GM23338 (cell line): ENCODE measurements around the gene EXOC3L2. TPM values are rescaled to one million over a fixed set of nuclear protein-coding genes. Genes with fewer than 3 reads are reported as not detected.

Experiments used
- ATAC-seq: fragments of 200-7000 bp; cut with Tn5 transposase; 3 replicates; pipeline ENCODE4 v1.9.1; 2020
- DNase-seq: peaks from one replicate; pipeline ENCODE4 v3.0.0-alpha.2; 2015; ENCODE audit warnings: low spot score
- H2AFZ ChIP-seq: fragments of 200-600 bp; sonication (generic); 2 replicates; pipeline ENCODE4 v1.8.0; 2016; ENCODE audit warnings: antibody characterized with exemption, mild to moderate bottlenecking, moderate library complexity
- H3F3A ChIP-seq: fragments of 200-600 bp; sonication (generic); replicated peaks from 2 replicates; pipeline ENCODE4 v1.8.0; 2017; ENCODE audit warnings: antibody characterized with exemption, mixed run types, low read depth
- H3K27ac ChIP-seq: fragments of 200-600 bp; sonication (generic); 2 replicates; pipeline ENCODE4 v1.6.1; 2016; ENCODE audit warnings: low read depth
- H3K27me3 ChIP-seq: fragments of 200-600 bp; sonication (generic); 2 replicates; pipeline ENCODE4 v1.8.0; 2016; ENCODE audit warnings: mild to moderate bottlenecking, mixed run types, moderate library complexity; ENCODE audit not compliant: insufficient read depth
- H3K36me3 ChIP-seq: fragments of 200-600 bp; sonication (generic); 2 replicates; pipeline ENCODE4 v1.8.0; 2016; ENCODE audit warnings: mild to moderate bottlenecking; ENCODE audit not compliant: insufficient read depth
- H3K4me1 ChIP-seq: fragments of 200-600 bp; sonication (generic); 2 replicates; pipeline ENCODE4 v1.8.0; 2016; ENCODE audit warnings: mild to moderate bottlenecking, moderate library complexity; ENCODE audit not compliant: insufficient read depth
- H3K4me2 ChIP-seq: fragments of 200-600 bp; sonication (generic); 2 replicates; pipeline ENCODE4 v1.7.1; 2017; ENCODE audit warnings: mixed run types
- H3K4me3 ChIP-seq: fragments of 200-600 bp; sonication (generic); 2 replicates; pipeline ENCODE4 v1.6.1; 2016; ENCODE audit warnings: mixed run types
- H3K79me2 ChIP-seq: fragments of 200-600 bp; sonication (generic); replicated peaks from 2 replicates; pipeline ENCODE4 v1.8.0; 2017; ENCODE audit warnings: mild to moderate bottlenecking; ENCODE audit not compliant: insufficient read depth
- H3K9me2 ChIP-seq: fragments of 200-600 bp; sonication (generic); 2 replicates; pipeline ENCODE4 v1.8.0; 2017; ENCODE audit not compliant: insufficient read depth
- H4K20me1 ChIP-seq: fragments of 200-600 bp; sonication (generic); replicated peaks from 2 replicates; pipeline ENCODE4 v1.8.0; 2017; ENCODE audit warnings: mild to moderate bottlenecking; ENCODE audit not compliant: insufficient read depth
- H3K27ac Mint-ChIP-seq: 2 replicates; pipeline ENCODE4 v1.8.0; 2020; ENCODE audit warnings: inconsistent platforms, mild to moderate bottlenecking, moderate library complexity, mixed read lengths
- H3K27me3 Mint-ChIP-seq: 3 replicates; pipeline ENCODE4 v1.8.0; 2022; ENCODE audit warnings: low read depth, mild to moderate bottlenecking, moderate library complexity, mixed read lengths, inconsistent platforms; ENCODE audit not compliant: insufficient read depth, poor library complexity
- H3K36me3 Mint-ChIP-seq: 3 replicates; pipeline ENCODE4 v1.8.0; 2021; ENCODE audit warnings: low read depth, mild to moderate bottlenecking, inconsistent platforms, moderate library complexity, mixed read lengths
- H3K4me1 Mint-ChIP-seq: 3 replicates; pipeline ENCODE4 v1.8.0; 2020; ENCODE audit warnings: mild to moderate bottlenecking, inconsistent platforms, mixed read lengths
- H3K4me3 Mint-ChIP-seq: 3 replicates; pipeline ENCODE4 v1.8.0; 2021; ENCODE audit warnings: moderate library complexity, mild to moderate bottlenecking, inconsistent platforms, mixed read lengths
- H3K9me3 Mint-ChIP-seq: 3 replicates; pipeline ENCODE4 v1.8.0; 2020; ENCODE audit warnings: moderate library complexity, mild to moderate bottlenecking, inconsistent platforms, mixed read lengths
- CREB1 ChIP-seq: fragments of 250-450 bp; sonication (Bioruptor Pico); IDR thresholded peaks from 2 replicates; pipeline ENCODE4 v1.5.0; 2020; ENCODE audit warnings: low read depth, mild to moderate bottlenecking, moderate library complexity
- CTCF ChIP-seq, 2 experiments: fragments of 200-600 bp in 1 of 2; sonication (generic) in 1 of 2; conservative IDR thresholded peaks; 2 replicates each; pipeline versions ENCODE4 v1.5.1 to v1.6.1; 2016 to 2017; ENCODE audit warnings: antibody characterized with exemption in 2 of 2, low read depth in 2 of 2, mild to moderate bottlenecking in 2 of 2, moderate library complexity in 1 of 2
- ETS1 ChIP-seq: IDR thresholded peaks from 2 replicates; pipeline ENCODE4 v1.6.1; 2016; ENCODE audit warnings: antibody characterized with exemption
- EZH2 ChIP-seq: fragments of 200-600 bp; sonication (generic); IDR thresholded peaks from one replicate; pipeline ENCODE4 v1.8.0; 2017; ENCODE audit warnings: antibody characterized with exemption, mild to moderate bottlenecking, low read depth; ENCODE audit not compliant: unreplicated experiment
- EZH2phosphoT487 ChIP-seq: fragments of 200-600 bp; sonication (generic); IDR thresholded peaks from one replicate; pipeline ENCODE4 v1.8.1; 2018; ENCODE audit warnings: antibody characterized with exemption; ENCODE audit not compliant: unreplicated experiment
- NANOG ChIP-seq: IDR thresholded peaks from 2 replicates; pipeline ENCODE4 v1.6.1; 2016; ENCODE audit warnings: antibody characterized with exemption, borderline replicate concordance
- POLR2AphosphoS5 ChIP-seq: IDR thresholded peaks from 2 replicates; pipeline ENCODE4 v1.6.1; 2016; ENCODE audit warnings: antibody characterized with exemption, low read depth
- STAT1 ChIP-seq: IDR thresholded peaks from one replicate; pipeline ENCODE4 v1.6.1; 2016; ENCODE audit warnings: antibody characterized with exemption; ENCODE audit not compliant: unreplicated experiment
- ZNF331 ChIP-seq: fragments of 250-450 bp; sonication (Bioruptor Pico); IDR thresholded peaks from 2 replicates; pipeline ENCODE4 v1.5.0; 2020; ENCODE audit warnings: low read depth, mild to moderate bottlenecking, moderate library complexity
- polyA plus RNA-seq: library from polyadenylated mRNA; unstranded; fragments of >200 nt; fragmentation: Nextera tagmentation; extraction: Ambion mirVana; gene quantifications from 2 replicates; pipeline ENCODE4 v1.2.1, GENCODE V29; 2016
- total RNA-seq: library from RNA; depleted of rRNA; stranded (reverse); fragments of >200 nt; shearing (Covaris generic); gene quantifications from 2 replicates; pipeline ENCODE4 v1.2.3, GENCODE V29; 2014
- TF ChIP-seq, protein P1 (sequence below): fragments of 250-450 bp; sonication (Bioruptor Pico); IDR thresholded peaks from 2 replicates; pipeline ENCODE4 v1.5.0; 2020; ENCODE audit warnings: mild to moderate bottlenecking, moderate library complexity

EXOC3L2 gene
- total and polyA plus RNA-seq, 2 experiments from 2014 or later = 2.8 to 3.2 TPM

DNA sequence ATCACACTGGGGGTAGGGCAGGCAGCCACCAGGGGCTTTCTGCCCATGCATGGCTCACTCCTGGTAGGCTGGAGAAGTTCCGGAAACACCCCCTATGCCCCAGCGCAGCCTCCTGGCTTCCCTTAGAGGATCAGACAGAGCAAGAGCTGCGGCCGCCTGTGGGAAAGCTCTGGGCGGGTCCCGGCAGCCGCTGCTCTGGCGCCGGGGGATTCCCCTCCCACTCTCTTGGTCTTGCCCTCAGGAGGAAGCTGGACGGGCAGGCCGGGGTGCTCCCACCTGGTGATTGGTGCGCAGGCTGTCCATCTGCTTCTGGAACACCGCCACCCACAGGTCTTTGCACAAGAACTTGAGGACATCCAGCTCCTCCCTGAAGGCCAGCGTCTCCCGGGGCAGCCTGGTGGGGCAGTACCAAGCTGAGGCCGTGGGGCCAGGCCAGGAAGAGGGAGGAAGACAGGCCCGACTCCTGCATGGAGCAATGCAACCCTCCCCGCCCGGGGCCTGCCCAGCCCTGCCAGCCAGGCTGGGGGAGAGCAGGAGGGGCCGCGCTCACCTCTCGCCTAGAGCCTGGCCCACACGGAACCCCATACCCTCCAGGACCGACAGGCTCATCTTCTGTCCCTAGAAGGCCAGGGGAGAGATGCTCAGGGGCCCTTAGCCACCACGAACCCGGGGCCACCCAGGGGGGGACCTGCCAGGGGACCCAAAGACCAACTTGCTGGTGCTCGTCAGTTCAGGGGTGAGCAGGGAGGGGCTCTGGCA lies 80.5 kb downstream of the EXOC3L2 start:
- H3K4me2 ChIP-seq = no peak overlapping the region
- H3K9me3 Mint-ChIP-seq = no peaks in the 10 kb centered on the region; the same call in 2 of the 3 replicates
- H3K4me1 Mint-ChIP-seq = peaks cover 20% of the 10 kb centered on the region
- no peak overlapping the region for H2AFZ ChIP-seq
- H3K4me3 ChIP-seq = no peak overlapping the region
- no peak overlapping the region for H3K4me3 Mint-ChIP-seq
- TF ChIP-seq POLR2AphosphoS5 (no peak), CTCF (conservative IDR thresholded peaks at IDR 0.05; ENCODE audit: low read depth in 2 of 2) (peak in 1 of 2 experiments; percentile 35; a peak in 1 of 4 replicates), CREB1 (CRISPR knock-in tag) (no peak)
- peak; percentile 56 for ATAC-seq
- no peaks in the 10 kb centered on the region for H3K9me2 ChIP-seq
- no peak overlapping the region for H3K27ac ChIP-seq
- H3F3A ChIP-seq = no peaks in the 10 kb centered on the region; the same call in 1 of the 2 replicates
- no peaks in the 10 kb centered on the region for H3K36me3 ChIP-seq
- H3K27me3 Mint-ChIP-seq = peaks cover 10% of the 10 kb centered on the region
- DNase-seq = peak; percentile 82
- H3K79me2 ChIP-seq = no peaks in the 10 kb centered on the region
- H3K36me3 Mint-ChIP-seq = no peaks in the 10 kb centered on the region
- no peaks in the 10 kb centered on the region; the same call in 1 of the 2 replicates for H4K20me1 ChIP-seq
- H3K27ac Mint-ChIP-seq = no peak overlapping the region
- 0 out of 2 replicates have a peak, but pooled peaks cover 4% of the 10 kb centered on the region for H3K4me1 ChIP-seq
- H3K27me3 ChIP-seq = no peaks in the 10 kb centered on the region

DNA sequence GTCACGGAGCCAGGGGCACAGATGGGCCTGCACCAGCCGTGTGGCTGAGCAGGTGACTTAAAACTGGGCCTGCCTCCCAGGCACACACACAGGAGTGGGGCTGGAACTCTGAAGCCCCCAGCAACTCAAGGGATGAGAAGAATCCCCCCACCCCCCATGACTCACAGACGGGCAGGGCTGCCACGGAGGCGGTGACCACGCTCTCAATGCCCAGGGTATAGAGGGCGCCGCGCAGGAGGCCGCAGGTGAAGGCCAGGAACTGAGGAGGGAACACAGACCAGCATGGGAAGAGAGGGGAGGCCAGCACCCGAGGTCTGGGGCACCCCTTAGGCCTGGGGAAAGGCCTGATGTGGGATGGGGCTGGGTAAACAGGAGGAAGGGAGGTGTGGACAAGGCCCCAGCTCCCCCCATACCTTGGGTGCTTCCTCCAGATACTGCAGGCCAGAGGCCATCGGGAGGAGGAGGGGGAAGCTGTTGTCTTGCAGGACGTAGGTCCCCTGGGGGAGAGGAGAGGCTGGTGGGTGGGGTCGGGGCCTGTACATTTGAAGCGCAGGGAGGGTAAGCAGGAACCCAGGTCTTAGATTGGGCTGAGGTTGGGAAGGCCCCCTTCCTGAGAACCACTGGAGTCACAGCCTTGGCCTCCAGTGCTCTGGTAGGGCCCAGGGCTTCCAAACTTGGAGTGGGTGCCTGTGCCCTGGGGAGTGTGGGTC lies 81.3 kb downstream of the EXOC3L2 start:
- H3K4me3 ChIP-seq = no peak overlapping the region
- H3K9me2 ChIP-seq = no peaks in the 10 kb centered on the region
- no peak for ATAC-seq
- H3K36me3 ChIP-seq = no peaks in the 10 kb centered on the region
- H3K4me2 ChIP-seq = no peak overlapping the region
- no peaks in the 10 kb centered on the region; the same call in 1 of the 2 replicates for H3F3A ChIP-seq
- no peak overlapping the region for H2AFZ ChIP-seq
- DNase-seq = no peak
- Mint-ChIP-seq H3K9me3 (no peaks in the 10 kb centered on the region; the same call in 2 of the 3 replicates), H3K36me3 (no peaks in the 10 kb centered on the region), H3K27me3 (peaks cover 14% of the 10 kb centered on the region), H3K4me3 (no peak overlapping the region), H3K27ac (no peak overlapping the region), H3K4me1 (peaks cover 20% of the 10 kb centered on the region)
- H3K27ac ChIP-seq = no peak overlapping the region
- 0 out of 2 replicates have a peak, but pooled peaks cover 4% of the 10 kb centered on the region for H3K4me1 ChIP-seq
- no peaks in the 10 kb centered on the region; the same call in 1 of the 2 replicates for H4K20me1 ChIP-seq
- H3K27me3 ChIP-seq = no peaks in the 10 kb centered on the region
- no peaks in the 10 kb centered on the region for H3K79me2 ChIP-seq
- TF ChIP-seq ETS1 = no peak
- TF ChIP-seq, protein P1, sequence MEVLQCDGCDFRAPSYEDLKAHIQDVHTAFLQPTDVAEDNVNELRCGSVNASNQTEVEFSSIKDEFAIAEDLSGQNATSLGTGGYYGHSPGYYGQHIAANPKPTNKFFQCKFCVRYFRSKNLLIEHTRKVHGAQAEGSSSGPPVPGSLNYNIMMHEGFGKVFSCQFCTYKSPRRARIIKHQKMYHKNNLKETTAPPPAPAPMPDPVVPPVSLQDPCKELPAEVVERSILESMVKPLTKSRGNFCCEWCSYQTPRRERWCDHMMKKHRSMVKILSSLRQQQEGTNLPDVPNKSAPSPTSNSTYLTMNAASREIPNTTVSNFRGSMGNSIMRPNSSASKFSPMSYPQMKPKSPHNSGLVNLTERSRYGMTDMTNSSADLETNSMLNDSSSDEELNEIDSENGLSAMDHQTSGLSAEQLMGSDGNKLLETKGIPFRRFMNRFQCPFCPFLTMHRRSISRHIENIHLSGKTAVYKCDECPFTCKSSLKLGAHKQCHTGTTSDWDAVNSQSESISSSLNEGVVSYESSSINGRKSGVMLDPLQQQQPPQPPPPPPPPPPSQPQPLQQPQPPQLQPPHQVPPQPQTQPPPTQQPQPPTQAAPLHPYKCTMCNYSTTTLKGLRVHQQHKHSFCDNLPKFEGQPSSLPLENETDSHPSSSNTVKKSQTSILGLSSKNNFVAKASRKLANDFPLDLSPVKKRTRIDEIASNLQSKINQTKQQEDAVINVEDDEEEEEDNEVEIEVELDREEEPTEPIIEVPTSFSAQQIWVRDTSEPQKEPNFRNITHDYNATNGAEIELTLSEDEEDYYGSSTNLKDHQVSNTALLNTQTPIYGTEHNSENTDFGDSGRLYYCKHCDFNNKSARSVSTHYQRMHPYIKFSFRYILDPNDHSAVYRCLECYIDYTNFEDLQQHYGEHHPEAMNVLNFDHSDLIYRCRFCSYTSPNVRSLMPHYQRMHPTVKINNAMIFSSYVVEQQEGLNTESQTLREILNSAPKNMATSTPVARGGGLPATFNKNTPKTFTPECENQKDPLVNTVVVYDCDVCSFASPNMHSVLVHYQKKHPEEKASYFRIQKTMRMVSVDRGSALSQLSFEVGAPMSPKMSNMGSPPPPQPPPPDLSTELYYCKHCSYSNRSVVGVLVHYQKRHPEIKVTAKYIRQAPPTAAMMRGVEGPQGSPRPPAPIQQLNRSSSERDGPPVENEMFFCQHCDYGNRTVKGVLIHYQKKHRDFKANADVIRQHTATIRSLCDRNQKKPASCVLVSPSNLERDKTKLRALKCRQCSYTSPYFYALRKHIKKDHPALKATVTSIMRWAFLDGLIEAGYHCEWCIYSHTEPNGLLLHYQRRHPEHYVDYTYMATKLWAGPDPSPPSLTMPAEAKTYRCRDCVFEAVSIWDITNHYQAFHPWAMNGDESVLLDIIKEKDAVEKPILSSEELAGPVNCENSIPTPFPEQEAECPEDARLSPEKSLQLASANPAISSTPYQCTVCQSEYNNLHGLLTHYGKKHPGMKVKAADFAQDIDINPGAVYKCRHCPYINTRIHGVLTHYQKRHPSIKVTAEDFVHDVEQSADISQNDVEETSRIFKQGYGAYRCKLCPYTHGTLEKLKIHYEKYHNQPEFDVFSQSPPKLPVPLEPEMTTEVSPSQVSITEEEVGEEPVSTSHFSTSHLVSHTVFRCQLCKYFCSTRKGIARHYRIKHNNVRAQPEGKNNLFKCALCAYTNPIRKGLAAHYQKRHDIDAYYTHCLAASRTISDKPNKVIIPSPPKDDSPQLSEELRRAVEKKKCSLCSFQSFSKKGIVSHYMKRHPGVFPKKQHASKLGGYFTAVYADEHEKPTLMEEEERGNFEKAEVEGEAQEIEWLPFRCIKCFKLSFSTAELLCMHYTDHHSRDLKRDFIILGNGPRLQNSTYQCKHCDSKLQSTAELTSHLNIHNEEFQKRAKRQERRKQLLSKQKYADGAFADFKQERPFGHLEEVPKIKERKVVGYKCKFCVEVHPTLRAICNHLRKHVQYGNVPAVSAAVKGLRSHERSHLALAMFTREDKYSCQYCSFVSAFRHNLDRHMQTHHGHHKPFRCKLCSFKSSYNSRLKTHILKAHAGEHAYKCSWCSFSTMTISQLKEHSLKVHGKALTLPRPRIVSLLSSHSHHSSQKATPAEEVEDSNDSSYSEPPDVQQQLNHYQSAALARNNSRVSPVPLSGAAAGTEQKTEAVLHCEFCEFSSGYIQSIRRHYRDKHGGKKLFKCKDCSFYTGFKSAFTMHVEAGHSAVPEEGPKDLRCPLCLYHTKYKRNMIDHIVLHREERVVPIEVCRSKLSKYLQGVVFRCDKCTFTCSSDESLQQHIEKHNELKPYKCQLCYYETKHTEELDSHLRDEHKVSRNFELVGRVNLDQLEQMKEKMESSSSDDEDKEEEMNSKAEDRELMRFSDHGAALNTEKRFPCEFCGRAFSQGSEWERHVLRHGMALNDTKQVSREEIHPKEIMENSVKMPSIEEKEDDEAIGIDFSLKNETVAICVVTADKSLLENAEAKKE = no peak
- no peak for TF ChIP-seq EZH2
- no peak for TF ChIP-seq EZH2phosphoT487
- no peak for TF ChIP-seq NANOG
- no peak for TF ChIP-seq ZNF331
- no peak for TF ChIP-seq STAT1
